ENCODE measurements around the gene POC1B.

POC1B gene

GRCh38 chr12:89476232-89476631, 49.6 kb downstream of the POC1B start:
- H3K27ac ChIP-seq (ENCODE audit: insufficient read depth in 1 of 2, low read depth in 1 of 2, low read length in 2 of 2, poor library complexity in 1 of 2, severe bottlenecking in 2 of 2) = no peak overlapping the region
- H3K9me3 ChIP-seq (ENCODE audit: control extremely low read depth in 1 of 5, control insufficient read depth in 4 of 5, insufficient read depth in 2 of 5, low read depth in 1 of 5, low read length in 4 of 5) = no peaks in the 10 kb centered on the region
- DNase-seq = no peak
- no peaks in the 10 kb centered on the region for H3K27me3 ChIP-seq (replicated peaks in 2 of 5; ENCODE audit: control insufficient read depth in 4 of 5, insufficient read depth in 5 of 5, low read length in 4 of 5)
- H3K4me3 ChIP-seq (ENCODE audit: control insufficient read depth in 1 of 7, extremely low read depth in 1 of 7, insufficient read depth in 4 of 7, low read depth in 2 of 7, low read length in 6 of 7) = no peak overlapping the region
- ChIA-PET POLR2A (no interaction called here), CTCF (interaction anchor here (0.9 to 1.0 kb wide), 2 partner anchors 9 to 19 kb away, joined by 3 read pairs; no protein-coding TSS in a partner anchor)
- WGBS (ENCODE audit: insufficient coverage) = 100% methylated on average over 2 of the region's 3 CpGs
- H3K4me1 ChIP-seq (ENCODE audit: control extremely low read depth in 1 of 4, control insufficient read depth in 4 of 4, insufficient read depth in 4 of 4, low read length in 3 of 4) = no peaks in the 10 kb centered on the region
- H3K36me3 ChIP-seq (ENCODE audit: control insufficient read depth in 4 of 4, insufficient read depth in 4 of 4, low read length in 3 of 4) = no peaks in the 10 kb centered on the region

- CTCF ChIA-PET = interaction anchor here (1.0 to 1.1 kb wide), 2 partner anchors 27 to 49 kb away, joined by 3 read pairs; partner anchors contain the start of gene GALNT4
- no peaks in the 10 kb centered on the region for H3K36me3 ChIP-seq (ENCODE audit: control insufficient read depth in 4 of 4, insufficient read depth in 4 of 4, low read length in 3 of 4)
- no peak overlapping the region for H3K27ac ChIP-seq (ENCODE audit: insufficient read depth in 1 of 2, low read depth in 1 of 2, low read length in 2 of 2, poor library complexity in 1 of 2, severe bottlenecking in 2 of 2)
- H3K9me3 ChIP-seq (ENCODE audit: control extremely low read depth in 1 of 5, control insufficient read depth in 4 of 5, insufficient read depth in 2 of 5, low read depth in 1 of 5, low read length in 4 of 5) = no peaks in the 10 kb centered on the region
- no peak overlapping the region for H3K4me3 ChIP-seq (ENCODE audit: control insufficient read depth in 1 of 7, extremely low read depth in 1 of 7, insufficient read depth in 4 of 7, low read depth in 2 of 7, low read length in 6 of 7)
- POLR2A ChIA-PET = no interaction called here
- DNase-seq = no peak
- WGBS (ENCODE audit: insufficient coverage) = 80% methylated on average over 1 of the region's 6 CpGs
- H3K4me1 ChIP-seq (ENCODE audit: control extremely low read depth in 1 of 4, control insufficient read depth in 4 of 4, insufficient read depth in 4 of 4, low read length in 3 of 4) = peaks cover 0 to 3% (median 0%) of the 10 kb centered on the region in 4 experiments
- H3K27me3 ChIP-seq (replicated peaks in 2 of 5; ENCODE audit: control insufficient read depth in 4 of 5, insufficient read depth in 5 of 5, low read length in 4 of 5) = no peaks in the 10 kb centered on the region
Observed at GRCh38 chr12:89475203-89475990, 50.5 kb downstream of the POC1B start.

- Histone ChIP-seq H3K4me3 (ENCODE audit: control insufficient read depth in 1 of 7, extremely low read depth in 1 of 7, insufficient read depth in 4 of 7, low read depth in 2 of 7, low read length in 6 of 7) (no peak overlapping the region), H3K27ac (ENCODE audit: insufficient read depth in 1 of 2, low read depth in 1 of 2, low read length in 2 of 2, poor library complexity in 1 of 2, severe bottlenecking in 2 of 2) (no peak overlapping the region), H3K9me3 (ENCODE audit: control extremely low read depth in 1 of 5, control insufficient read depth in 4 of 5, insufficient read depth in 2 of 5, low read depth in 1 of 5, low read length in 4 of 5) (no peaks in the 10 kb centered on the region), H3K27me3 (replicated peaks in 2 of 5; ENCODE audit: control insufficient read depth in 4 of 5, insufficient read depth in 5 of 5, low read length in 4 of 5) (no peaks in the 10 kb centered on the region), H3K4me1 (ENCODE audit: control extremely low read depth in 1 of 4, control insufficient read depth in 4 of 4, insufficient read depth in 4 of 4, low read length in 3 of 4) (peaks cover under 1 to 7% (median 3%) of the 10 kb centered on the region in 4 experiments), H3K36me3 (ENCODE audit: control insufficient read depth in 4 of 4, insufficient read depth in 4 of 4, low read length in 3 of 4) (no peaks in the 10 kb centered on the region)
- CTCF ChIA-PET = interaction anchor here (1.0 to 1.1 kb wide), 3 partner anchors 28 to 450 kb away, joined by 3 read pairs; partner anchors contain the start of gene GALNT4
- no peak for DNase-seq
- POLR2A ChIA-PET = no interaction called here
- WGBS (ENCODE audit: insufficient coverage) = 20% methylated on average over 1 of the region's 1 CpG
Observed at GRCh38 chr12:89474615-89475014, 51.2 kb downstream of the POC1B start.

GRCh38 chr12:89472508-89472907, 53.3 kb downstream of the POC1B start:
- CTCF ChIA-PET = no interaction called here
- no CpG with 5 or more reads among the region's 2 CpGs for WGBS (ENCODE audit: insufficient coverage)

DNA sequence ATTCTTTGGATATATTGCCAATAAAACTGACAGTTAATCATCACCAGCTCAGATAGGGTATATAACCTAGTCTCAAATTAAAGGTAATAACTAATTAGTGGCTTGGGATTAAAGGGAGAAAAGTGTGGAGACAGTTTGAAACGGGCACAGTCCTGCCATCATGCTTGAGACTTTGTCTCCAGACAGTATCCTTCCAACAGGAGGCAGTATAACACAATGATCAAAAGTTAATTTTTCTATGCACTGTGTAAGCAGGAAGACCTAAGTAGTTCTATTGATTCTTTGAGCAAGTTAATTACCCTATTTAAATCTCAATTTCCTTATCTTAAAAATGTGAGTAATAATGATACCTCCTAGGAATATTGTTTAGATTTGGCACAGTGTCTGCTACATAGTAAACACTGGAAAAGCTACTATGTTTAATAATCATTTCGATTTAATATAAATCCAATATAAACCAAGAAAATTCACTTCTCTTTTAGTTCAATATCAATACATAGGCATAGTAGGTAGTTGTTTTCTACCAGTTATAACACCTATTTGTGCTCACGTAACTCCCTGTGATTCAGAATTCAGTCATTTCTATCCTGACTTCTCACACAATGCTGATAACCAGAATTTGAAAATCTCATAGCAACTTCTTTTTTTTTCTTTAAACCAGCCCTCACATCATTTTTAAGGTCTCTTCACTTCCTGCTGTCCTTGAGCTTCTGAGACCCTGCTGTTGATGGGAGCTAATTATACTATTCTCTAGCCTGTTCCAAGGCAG, 54.9 kb downstream of the POC1B start:
- H3K27ac ChIP-seq (ENCODE audit: insufficient read depth in 1 of 2, low read depth in 1 of 2, low read length in 2 of 2, poor library complexity in 1 of 2, severe bottlenecking in 2 of 2) = no peak overlapping the region
- DNase-seq = peak; percentile 59 to 80 (median 77)
- H3K4me1 ChIP-seq (ENCODE audit: control extremely low read depth in 1 of 4, control insufficient read depth in 4 of 4, insufficient read depth in 4 of 4, low read length in 3 of 4) = peaks cover 17 to 38% (median 23%) of the 10 kb centered on the region in 4 experiments
- no peaks in the 10 kb centered on the region for H3K9me3 ChIP-seq (ENCODE audit: control extremely low read depth in 1 of 5, control insufficient read depth in 4 of 5, insufficient read depth in 2 of 5, low read depth in 1 of 5, low read length in 4 of 5)
- WGBS (ENCODE audit: insufficient coverage) = 100% methylated on average over 1 of the region's 3 CpGs
- ChIA-PET CTCF (interaction anchor here (0.6 to 7.5 kb wide), 15 partner anchors 9 to 558 kb away, joined by 3 to 58 read pairs (median 5); partner anchors contain the start of genes GALNT4 and POC1B), POLR2A (no interaction called here)
- H3K27me3 ChIP-seq (replicated peaks in 2 of 5; ENCODE audit: control insufficient read depth in 4 of 5, insufficient read depth in 5 of 5, low read length in 4 of 5) = no peaks in the 10 kb centered on the region
- H3K36me3 ChIP-seq (ENCODE audit: control insufficient read depth in 4 of 4, insufficient read depth in 4 of 4, low read length in 3 of 4) = no peaks in the 10 kb centered on the region
- no peak overlapping the region for H3K4me3 ChIP-seq (ENCODE audit: control insufficient read depth in 1 of 7, extremely low read depth in 1 of 7, insufficient read depth in 4 of 7, low read depth in 2 of 7, low read length in 6 of 7)

More at GRCh38 chr12:89472508-89472907, 53.3 kb downstream of the POC1B start:
- Histone ChIP-seq H3K27ac (ENCODE audit: insufficient read depth in 1 of 2, low read depth in 1 of 2, low read length in 2 of 2, poor library complexity in 1 of 2, severe bottlenecking in 2 of 2) (no peak overlapping the region), H3K4me1 (ENCODE audit: control extremely low read depth in 1 of 4, control insufficient read depth in 4 of 4, insufficient read depth in 4 of 4, low read length in 3 of 4) (peaks cover 16 to 28% (median 21%) of the 10 kb centered on the region in 4 experiments), H3K9me3 (ENCODE audit: control extremely low read depth in 1 of 5, control insufficient read depth in 4 of 5, insufficient read depth in 2 of 5, low read depth in 1 of 5, low read length in 4 of 5) (no peaks in the 10 kb centered on the region), H3K27me3 (replicated peaks in 2 of 5; ENCODE audit: control insufficient read depth in 4 of 5, insufficient read depth in 5 of 5, low read length in 4 of 5) (no peaks in the 10 kb centered on the region), H3K4me3 (ENCODE audit: control insufficient read depth in 1 of 7, extremely low read depth in 1 of 7, insufficient read depth in 4 of 7, low read depth in 2 of 7, low read length in 6 of 7) (no peak overlapping the region), H3K36me3 (ENCODE audit: control insufficient read depth in 4 of 4, insufficient read depth in 4 of 4, low read length in 3 of 4) (no peaks in the 10 kb centered on the region)
- POLR2A ChIA-PET = no interaction called here
- DNase-seq = no peak

DNA sequence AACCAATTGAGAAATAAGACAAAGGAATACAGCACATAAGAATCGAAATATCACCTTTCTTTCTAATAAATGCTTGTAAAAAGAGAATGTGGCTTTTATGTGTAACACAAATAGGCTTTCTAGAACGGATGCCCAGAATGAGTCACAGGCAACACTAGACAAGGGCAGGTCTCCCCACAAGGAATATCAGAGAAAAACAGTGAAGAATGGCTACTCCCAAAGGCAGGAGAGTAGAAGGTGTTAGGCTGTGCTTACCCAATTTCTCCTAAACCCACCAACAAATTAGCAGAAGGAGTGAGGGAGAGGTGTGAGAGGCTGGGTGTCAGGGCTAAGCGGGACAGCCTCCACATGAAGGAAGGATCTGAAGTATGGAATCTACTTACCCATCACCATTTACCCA, 56.5 kb downstream of the POC1B start:
- DNase-seq = peak; percentile 24 to 76 (median 60)
- no peaks in the 10 kb centered on the region for H3K9me3 ChIP-seq (ENCODE audit: control extremely low read depth in 1 of 5, control insufficient read depth in 4 of 5, insufficient read depth in 2 of 5, low read depth in 1 of 5, low read length in 4 of 5)
- peaks cover 17 to 49% (median 27%) of the 10 kb centered on the region in 4 experiments for H3K4me1 ChIP-seq (ENCODE audit: control extremely low read depth in 1 of 4, control insufficient read depth in 4 of 4, insufficient read depth in 4 of 4, low read length in 3 of 4)
- H3K4me3 ChIP-seq (ENCODE audit: control insufficient read depth in 1 of 7, extremely low read depth in 1 of 7, insufficient read depth in 4 of 7, low read depth in 2 of 7, low read length in 6 of 7) = peak overlapping the region in 2 of 7 experiments; percentile 0 to 22
- POLR2A ChIA-PET = no interaction called here
- WGBS (ENCODE audit: insufficient coverage) = no CpG with 5 or more reads among the region's 3 CpGs
- CTCF ChIA-PET = interaction anchor here (3.1 to 7.5 kb wide), 2 partner anchors 54 to 455 kb away, joined by 7 to 58 read pairs; partner anchors contain the start of gene GALNT4
- H3K27me3 ChIP-seq (replicated peaks in 2 of 5; ENCODE audit: control insufficient read depth in 4 of 5, insufficient read depth in 5 of 5, low read length in 4 of 5) = no peaks in the 10 kb centered on the region
- H3K27ac ChIP-seq (ENCODE audit: insufficient read depth in 1 of 2, low read depth in 1 of 2, low read length in 2 of 2, poor library complexity in 1 of 2, severe bottlenecking in 2 of 2) = peak overlapping the region in 1 of 2 experiments; percentile 69
- H3K36me3 ChIP-seq (ENCODE audit: control insufficient read depth in 4 of 4, insufficient read depth in 4 of 4, low read length in 3 of 4) = no peaks in the 10 kb centered on the region

Measured in common myeloid progenitor, CD34-positive (primary cell).